Right atrium auricular region (tissue), 2 donors: ENCODE data around the gene NKX1-1. TPM values are rescaled to one million over a fixed set of nuclear protein-coding genes. Genes with fewer than 3 reads are reported as not detected.
"Not testable (repeated sequence)": the region's sequence is repeated elsewhere in the genome, so short reads cannot be mapped to it uniquely, and the experiment has no call there.

Experiments used
- DNase-seq: peaks from one replicate; pipeline ENCODE4 v3.0.0-alpha.2; 2019; ENCODE audit warnings: low spot score
- H3K27ac ChIP-seq, 2 donors: fragments of 200-600 bp; sonication (generic); 1 replicate in 1 of 2; 2 replicates in 1 of 2; pipeline ENCODE4 v1.5.1; 2016 to 2019
- H3K27me3 ChIP-seq, 2 donors: fragments of 200-600 bp; sonication (generic); one replicate each; pipeline versions ENCODE4 v1.5.1 to v1.6.0; 2017 to 2019
- H3K36me3 ChIP-seq: fragments of 200-600 bp; sonication (generic); one replicate; pipeline ENCODE4 v1.5.1; 2016
- H3K4me1 ChIP-seq, 2 donors: fragments of 200-600 bp; sonication (generic); one replicate each; pipeline versions ENCODE4 v1.5.1 to v1.6.0; 2017 to 2019
- H3K4me3 ChIP-seq, 2 donors: fragments of 200-600 bp; sonication (generic); 1 replicate in 1 of 2; 2 replicates in 1 of 2; pipeline ENCODE4 v1.5.1; 2017 to 2019; ENCODE audit warnings: mild to moderate bottlenecking in 1 of 2, moderate library complexity in 1 of 2
- H3K9me3 ChIP-seq, 2 donors: fragments of 200-600 bp; sonication (generic); one replicate each; pipeline ENCODE4 v1.5.1; 2019
- CTCF ChIP-seq, 2 donors: fragments of 200-600 bp; sonication (generic); IDR thresholded peaks; one replicate each; pipeline ENCODE4 v1.5.1; 2019; ENCODE audit warnings: antibody characterized with exemption in 2 of 2
- total RNA-seq, 2 donors: library from RNA; depleted of rRNA; stranded (reverse); fragments of >200 nt; gene quantifications; one replicate each; pipeline ENCODE4 v1.1.0, GENCODE V29; 2016

Gene NKX1-1
- total RNA-seq, 2 donors from 2014 or later = not detected

GRCh38 chr4:1398681-1399507, 7.3 kb downstream of the NKX1-1 start:
- H3K4me3 ChIP-seq = no peak overlapping the region
- H3K36me3 ChIP-seq = no peaks in the 10 kb centered on the region
- no peak for DNase-seq
- peaks cover 0 to 14% of the 10 kb centered on the region in 2 donors for H3K4me1 ChIP-seq
- peaks cover 8 to 30% of the 10 kb centered on the region in 2 donors for H3K27me3 ChIP-seq
- peaks cover 0 to 2% of the 10 kb centered on the region in 2 donors for H3K9me3 ChIP-seq
- TF ChIP-seq CTCF (IDR thresholded peaks at IDR 0.05) = no peak
- H3K27ac ChIP-seq = no peak overlapping the region

DNA sequence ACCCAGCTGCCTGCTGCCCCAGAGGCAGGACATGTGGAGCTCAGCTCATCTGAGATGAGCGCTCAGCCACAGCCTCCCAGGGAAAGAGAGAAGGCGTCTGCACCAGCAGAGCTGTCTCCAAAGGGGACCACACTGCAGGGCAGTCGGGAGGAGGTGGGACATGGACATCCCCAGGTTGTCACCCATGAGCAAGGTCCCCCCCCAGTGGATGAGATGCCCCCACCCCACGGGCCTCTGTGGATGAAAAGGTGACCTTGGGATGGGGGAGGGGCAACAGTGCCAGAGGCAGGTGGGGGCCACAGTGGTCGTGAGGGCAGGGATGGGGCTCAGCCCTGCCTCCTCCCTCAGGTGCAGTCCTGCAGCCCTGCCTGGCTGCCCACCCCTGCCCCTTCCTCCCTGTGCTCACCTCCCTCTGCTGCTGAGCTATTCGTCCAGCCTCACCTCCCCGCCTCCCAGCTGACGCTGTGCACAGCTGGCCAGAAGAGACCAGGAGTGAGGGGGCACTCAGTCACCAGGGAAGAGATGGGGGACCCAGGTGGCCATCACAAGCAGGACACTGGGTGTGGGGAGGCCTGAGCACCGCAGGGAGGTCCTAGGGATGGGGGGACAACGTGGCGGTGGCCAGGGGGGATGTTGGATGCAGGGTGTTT, 9.3 kb downstream of the NKX1-1 start:
- no peak for DNase-seq

DNA sequence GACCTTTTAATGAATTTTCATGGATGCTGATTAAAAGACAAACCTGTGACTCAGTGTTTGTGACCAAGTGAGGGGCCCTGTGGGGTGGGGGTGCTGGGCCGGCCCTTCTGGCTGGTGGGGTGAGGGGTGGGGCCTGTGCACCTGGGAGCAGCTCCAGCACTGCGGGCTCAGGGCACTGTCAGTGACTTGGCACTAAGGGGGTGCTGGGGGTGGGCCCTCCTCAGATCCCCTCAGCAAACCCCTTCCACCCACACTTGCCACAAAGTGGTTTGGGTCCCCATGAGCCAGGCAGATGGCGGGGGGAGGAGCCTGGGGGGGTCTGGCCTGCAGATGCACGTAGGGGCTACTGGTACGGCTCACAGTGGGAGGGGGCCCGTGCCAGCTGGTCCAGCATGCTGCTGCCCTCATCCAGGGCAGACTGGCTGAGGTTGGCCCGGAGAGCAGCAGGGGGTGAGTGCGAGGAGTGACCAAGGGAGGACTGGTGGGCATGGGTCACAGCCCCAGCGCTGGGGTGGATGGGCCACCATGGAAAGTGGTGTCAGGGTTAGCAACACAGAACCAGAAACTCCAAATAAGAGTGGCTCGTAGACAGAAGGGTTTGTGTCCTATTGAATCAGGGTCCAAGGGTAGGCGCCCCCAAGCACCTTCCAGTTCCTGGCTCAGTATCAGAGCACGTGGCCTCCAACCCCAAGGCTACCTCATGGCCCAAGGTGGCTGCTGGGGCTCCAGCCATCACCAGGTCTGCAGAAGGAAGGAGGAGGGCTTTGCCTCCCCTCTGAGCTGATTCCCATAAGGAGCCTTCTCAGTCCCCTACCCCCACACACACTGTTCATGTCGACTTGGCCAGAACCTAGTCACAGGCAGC, 10.1 kb downstream of the NKX1-1 start:
- peaks cover under 1 to 11% of the 10 kb centered on the region in 2 donors for H3K27me3 ChIP-seq
- no peaks in the 10 kb centered on the region for H3K36me3 ChIP-seq
- no peak for DNase-seq
- H3K4me3 ChIP-seq = no peak overlapping the region
- H3K27ac ChIP-seq = no peak overlapping the region
- TF ChIP-seq CTCF (IDR thresholded peaks at IDR 0.05) = no peak
- peaks cover 0 to 25% of the 10 kb centered on the region in 2 donors for H3K9me3 ChIP-seq
- H3K4me1 ChIP-seq = no peaks in the 10 kb centered on the region

More for the DNA sequence above, 9.3 kb downstream of the NKX1-1 start:
- H3K27ac ChIP-seq = no peak overlapping the region
- no peak for TF ChIP-seq CTCF (IDR thresholded peaks at IDR 0.05)
- H3K4me3 ChIP-seq = no peak overlapping the region
- peaks cover 0 to under 1% of the 10 kb centered on the region in 2 donors for H3K4me1 ChIP-seq
- H3K27me3 ChIP-seq = peaks cover 3 to 18% of the 10 kb centered on the region in 2 donors
- no peaks in the 10 kb centered on the region for H3K36me3 ChIP-seq
- peaks cover 0 to 19% of the 10 kb centered on the region in 2 donors for H3K9me3 ChIP-seq

DNA sequence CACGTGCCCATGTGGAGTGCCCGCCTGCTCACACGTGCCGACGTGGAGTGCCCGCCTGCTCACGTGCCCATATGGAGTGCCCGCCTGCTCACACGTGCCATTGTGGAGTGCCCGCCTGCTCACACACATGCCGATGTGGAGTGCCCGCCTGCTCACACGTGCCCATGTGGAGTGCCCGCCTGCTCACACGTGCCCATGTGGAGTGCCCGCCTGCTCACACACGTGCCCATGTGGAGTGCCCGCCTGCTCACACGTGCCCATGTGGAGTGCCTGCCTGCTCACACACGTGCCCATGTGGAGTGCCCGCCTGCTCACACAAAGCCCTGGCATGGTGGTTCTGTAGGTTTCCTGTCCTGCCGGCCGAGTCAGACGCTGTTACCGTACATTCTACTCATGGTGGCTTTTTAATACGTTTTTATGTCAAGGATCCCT, 10.8 kb downstream of the NKX1-1 start:
- H3K4me1 ChIP-seq, H3K36me3 ChIP-seq, H3K27me3 ChIP-seq, DNase-seq, H3K27ac ChIP-seq, H3K4me3 ChIP-seq: not testable (repeated sequence)
- H3K9me3 ChIP-seq = peaks cover 0 to 25% of the 10 kb centered on the region in 2 donors

DNA sequence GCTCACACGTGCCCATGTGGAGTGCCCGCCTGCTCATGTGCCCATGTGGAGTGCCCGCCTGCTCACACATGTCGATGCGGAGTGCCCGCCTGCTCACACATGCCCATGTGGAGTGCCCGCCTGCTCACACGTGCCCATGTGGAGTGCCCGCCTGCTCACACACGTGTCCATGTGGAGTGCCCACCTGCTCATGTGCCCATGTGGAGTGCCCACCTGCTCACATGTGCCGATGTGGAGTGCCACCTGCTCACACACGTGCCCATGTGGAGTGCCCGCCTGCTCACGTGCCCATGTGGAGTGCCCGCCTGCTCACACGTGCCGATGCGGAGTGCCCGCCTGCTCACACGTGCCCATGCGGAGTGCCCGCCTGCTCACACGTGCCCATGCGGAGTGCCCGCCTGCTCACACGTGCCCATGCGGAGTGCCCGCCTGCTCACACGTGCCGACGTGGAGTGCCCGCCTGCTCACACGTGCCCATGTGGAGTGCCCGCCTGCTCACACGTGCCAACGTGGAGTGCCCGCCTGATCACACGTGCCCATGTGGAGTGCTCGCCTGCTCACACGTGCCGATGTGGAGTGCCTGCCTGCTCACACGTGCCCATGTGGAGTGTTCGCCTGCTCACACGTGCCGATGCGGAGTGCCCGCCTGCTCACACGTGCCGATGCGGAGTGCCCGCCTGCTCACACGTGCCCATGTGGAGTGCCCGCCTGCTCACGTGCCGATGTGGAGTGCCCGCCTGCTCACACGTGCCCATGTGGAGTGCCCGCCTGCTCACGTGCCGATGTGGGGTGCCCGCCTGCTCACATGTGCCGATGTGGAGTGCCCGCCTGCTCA, 11.5 kb downstream of the NKX1-1 start:
- H3K4me3 ChIP-seq, H3K36me3 ChIP-seq, H3K27me3 ChIP-seq, H3K4me1 ChIP-seq, DNase-seq, H3K27ac ChIP-seq: not testable (repeated sequence)
- peaks cover 0 to 25% of the 10 kb centered on the region in 2 donors for H3K9me3 ChIP-seq

DNA sequence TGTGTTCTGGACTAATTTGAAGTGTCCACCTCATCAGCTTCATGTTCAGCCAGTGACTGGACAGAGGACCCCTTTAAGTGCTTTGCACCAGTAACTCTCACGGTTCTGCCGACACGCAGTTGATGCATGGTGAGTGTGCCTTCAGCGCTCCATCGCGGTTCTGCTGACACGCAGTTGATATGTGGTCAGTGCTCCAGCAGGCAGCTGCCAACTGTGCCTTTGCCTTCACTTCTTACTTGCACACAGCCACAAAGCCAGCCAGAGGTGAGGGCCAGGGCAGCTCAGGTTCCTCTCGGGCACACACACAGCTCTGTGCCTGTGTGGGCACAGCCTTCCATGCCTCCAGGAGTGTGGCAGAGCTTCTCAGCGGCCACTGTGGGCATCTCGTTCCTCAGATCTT, 12.4 kb downstream of the NKX1-1 start:
- Histone ChIP-seq H3K36me3 (no peaks in the 10 kb centered on the region), H3K27ac (no peak overlapping the region), H3K4me3 (no peak overlapping the region), H3K9me3 (peaks cover 0 to 25% of the 10 kb centered on the region in 2 donors), H3K4me1 (no peaks in the 10 kb centered on the region), H3K27me3 (no peaks in the 10 kb centered on the region)
- no peak for DNase-seq
- TF ChIP-seq CTCF (IDR thresholded peaks at IDR 0.05) = no peak

DNA sequence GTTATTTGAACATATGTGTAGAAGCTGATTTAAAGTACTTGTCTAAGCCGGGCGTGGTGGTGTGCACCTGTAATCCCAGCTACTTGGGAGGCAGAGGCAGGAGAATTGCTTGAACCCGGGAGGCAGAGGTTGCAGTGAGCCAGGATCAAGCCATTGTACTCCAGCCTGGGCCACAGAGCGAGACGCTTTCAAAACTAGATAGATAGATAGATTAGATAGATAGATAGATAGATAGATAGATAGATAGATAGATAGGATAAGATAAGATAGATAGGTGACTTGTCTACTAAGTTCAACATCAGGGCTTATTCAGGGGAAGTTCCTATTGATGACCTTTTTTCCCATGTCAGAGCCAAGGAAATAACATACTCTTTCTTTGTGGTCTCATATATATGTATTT, 12.9 kb downstream of the NKX1-1 start:
- H3K4me3 ChIP-seq, H3K27ac ChIP-seq, H3K36me3 ChIP-seq, DNase-seq, H3K27me3 ChIP-seq, H3K4me1 ChIP-seq: not testable (repeated sequence)
- peaks cover 0 to 29% of the 10 kb centered on the region in 2 donors for H3K9me3 ChIP-seq
